GM13976 (cell line): ENCODE data around the gene RABL6.

ENCODE experiments used
- DNase-seq: peaks from one replicate; pipeline ENCODE4 v3.0.0; 2012; ENCODE audit warnings: low spot score
- CTCF ChIP-seq: IDR thresholded peaks from 2 replicates; pipeline ENCODE4 v1.5.1; 2012; ENCODE audit warnings: borderline replicate concordance, mild to moderate bottlenecking; ENCODE audit not compliant: insufficient read depth; ENCODE audit errors: extremely low read depth, missing control alignments, control extremely low read depth
- in situ Hi-C: fragments of 300-500 bp; cut with MboI; formaldehyde crosslinking; loops from one replicate; pipeline ENCODE4 v1.12.0; 2022; ENCODE audit warnings: low sequenced_read_pairs, mixed read lengths, inconsistent platforms; ENCODE audit not compliant: unreplicated experiment

Gene RABL6

GRCh38 chr9:136814725-136815421, 7.1 kb downstream of the RABL6 start:
- DNase-seq, result no peak
- no peak for TF ChIP-seq CTCF
- in situ Hi-C loops, result no loop called here

DNA sequence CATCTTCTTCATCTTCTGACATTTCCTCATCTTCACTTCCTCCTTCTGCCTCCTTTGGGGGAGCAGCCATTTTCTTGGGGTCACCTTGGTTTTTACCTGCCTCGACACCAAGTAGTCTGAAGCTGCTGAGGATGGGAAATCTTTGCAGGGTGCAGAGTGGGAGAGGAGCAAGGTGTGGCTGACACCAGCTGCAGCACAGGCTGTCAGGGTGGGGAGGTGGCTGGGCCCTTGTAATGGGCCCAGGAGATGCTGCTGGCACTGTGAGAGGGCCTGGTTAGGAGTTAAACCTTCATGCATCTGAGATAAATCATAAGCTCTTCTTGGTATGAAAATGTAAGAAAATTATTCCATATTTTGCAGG, 7.7 kb downstream of the RABL6 start:
- in situ Hi-C loops, result no loop called here
- DNase-seq, result no peak
- no peak for TF ChIP-seq CTCF

DNA sequence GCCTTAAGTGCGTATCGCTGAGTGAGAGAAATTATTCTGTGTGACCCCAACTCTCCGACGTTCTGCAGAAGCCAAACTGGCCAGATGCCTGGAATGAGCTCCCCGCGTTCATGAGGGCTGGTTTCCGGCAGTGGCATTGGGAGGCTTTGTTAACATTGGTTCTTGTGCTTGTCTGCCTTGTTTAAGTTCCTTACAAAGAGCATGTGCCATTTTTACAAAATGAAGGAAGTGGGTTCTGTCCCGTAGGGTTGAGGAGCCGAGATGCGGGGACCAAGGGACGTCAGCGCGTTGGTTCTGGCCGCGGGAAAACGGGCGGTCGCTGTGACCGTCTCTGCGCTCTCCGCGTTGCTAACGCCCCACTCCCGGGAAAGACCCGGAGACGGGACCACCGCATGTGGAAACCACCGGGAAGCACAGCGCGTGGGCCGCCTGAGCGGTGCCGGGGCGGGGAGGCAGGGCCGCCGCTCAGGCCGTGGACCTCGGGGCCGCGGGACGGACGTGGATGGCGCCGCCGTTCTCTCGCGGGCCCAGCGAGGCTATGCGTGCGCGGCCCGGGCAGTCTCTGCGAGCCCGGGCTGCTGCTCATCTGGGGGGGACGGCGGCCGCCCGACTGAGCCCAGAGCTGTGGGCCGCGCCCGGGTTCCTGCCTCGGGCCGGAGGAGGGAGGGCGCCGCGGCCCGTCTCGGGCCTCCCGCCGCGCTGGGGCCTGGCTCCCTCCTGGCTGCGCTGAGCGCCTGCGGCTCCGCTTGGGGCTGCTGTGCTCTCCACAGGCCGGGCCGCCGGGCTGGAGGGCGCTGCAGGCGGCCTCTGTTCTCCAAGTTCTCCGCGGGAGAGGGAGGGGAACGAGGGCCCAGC, 13.4 kb downstream of the RABL6 start:
- in situ Hi-C loops, result no loop called here
- no peak for TF ChIP-seq CTCF
- DNase-seq, result no peak

DNA sequence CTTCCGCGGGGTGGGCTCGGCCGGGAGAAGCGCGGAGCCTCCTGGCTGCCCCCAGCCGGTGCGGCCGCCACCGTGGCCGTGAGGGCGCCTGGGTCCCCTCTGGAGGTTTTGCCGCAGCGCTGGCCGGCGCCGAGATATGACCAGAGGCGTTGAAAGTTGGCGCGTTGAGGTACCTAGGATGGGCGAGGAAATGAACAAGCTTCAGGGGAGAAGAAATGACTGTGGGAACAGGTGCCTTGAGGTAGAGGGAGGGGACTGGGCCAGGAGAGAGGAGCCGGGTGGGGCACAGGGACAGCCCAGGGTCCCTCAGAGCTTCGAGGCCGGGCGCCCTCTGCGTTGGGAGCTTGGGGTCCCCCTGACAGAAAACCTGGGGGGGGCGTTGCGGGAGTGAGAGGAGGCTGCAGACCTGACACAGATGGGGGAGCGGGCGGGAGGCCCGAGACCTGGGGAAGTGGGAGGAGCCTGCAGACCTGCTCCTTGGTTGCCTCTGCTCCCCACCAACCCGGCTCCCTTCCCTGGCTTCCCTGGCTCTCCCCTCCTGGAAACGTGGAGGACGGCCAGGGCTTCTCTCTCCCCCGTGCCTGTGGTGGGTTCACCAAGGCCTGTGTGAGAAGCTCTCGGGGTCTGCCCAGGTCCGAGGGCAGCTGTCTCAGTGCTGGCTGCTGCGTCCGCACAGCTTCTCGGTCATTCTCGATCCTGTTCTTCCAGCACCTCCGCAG, 14.2 kb downstream of the RABL6 start:
- DNase-seq, result no peak
- TF ChIP-seq CTCF, result no peak
- in situ Hi-C loops, result no loop called here

DNA sequence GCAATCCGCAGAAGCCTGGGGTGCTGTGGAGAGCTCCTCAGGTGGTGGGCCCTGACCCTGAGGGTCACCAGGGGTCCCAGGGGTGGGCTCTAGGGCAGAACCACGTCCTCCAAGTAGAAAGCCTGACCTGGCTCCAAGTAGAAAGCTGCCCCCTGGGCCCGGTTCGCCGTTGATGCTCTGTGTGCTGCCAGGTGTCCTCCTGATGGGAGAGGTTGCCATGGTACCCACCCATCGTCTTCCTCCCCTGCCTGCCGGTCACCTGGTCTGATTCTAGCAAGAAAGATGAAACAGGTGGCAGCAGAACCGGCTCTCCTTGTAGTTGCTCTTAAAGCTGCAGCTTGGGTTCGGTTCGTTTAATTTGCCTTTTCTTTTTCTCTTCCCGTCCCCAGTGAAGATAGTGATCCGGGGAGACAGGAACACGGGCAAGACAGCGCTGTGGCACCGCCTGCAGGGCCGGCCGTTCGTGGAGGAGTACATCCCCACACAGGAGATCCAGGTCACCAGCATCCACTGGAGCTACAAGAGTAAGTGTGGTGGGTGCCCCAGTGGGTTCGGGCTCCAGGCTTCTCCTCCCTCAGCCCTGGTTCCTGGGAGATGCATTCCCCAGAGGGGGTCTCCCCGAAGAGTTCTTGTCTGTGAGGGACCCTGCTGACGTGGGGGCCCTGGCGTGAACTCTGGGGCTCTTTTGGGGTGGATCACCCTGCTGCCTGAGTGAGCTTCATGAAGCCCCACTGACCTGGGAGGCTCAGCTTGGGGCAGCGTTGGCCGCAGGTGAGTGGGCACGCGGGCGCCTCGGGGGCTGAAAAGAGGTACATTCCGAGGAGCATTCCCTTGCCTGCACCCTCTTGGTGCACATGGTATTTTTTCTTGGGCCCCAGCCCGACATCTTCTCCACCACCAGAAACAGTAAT, 15.6 kb downstream of the RABL6 start:
- in situ Hi-C loops, result no loop called here
- DNase-seq, result no peak
- TF ChIP-seq CTCF, result no peak
